ENCODE measurements around the gene KCNIP4. TPM values are rescaled to one million over a fixed set of nuclear protein-coding genes. Genes with fewer than 3 reads are reported as not detected.
"Not testable (repeated sequence)": the region's sequence is repeated elsewhere in the genome, so short reads cannot be mapped to it uniquely, and the experiment has no call there.

Gene KCNIP4
- total RNA-seq, 1 donor from 2014 or later: 1.7 TPM

- no peak for DNase-seq (ENCODE audit: low spot score)
Observed at GRCh38 chr4:21366312-21366711, 582.3 kb downstream of the KCNIP4 start.

GRCh38 chr4:21363701-21364100, 584.9 kb downstream of the KCNIP4 start:
- DNase-seq (ENCODE audit: low spot score): no peak

- not testable (repeated sequence) for DNase-seq (ENCODE audit: low spot score)
Observed at GRCh38 chr4:21352354-21352753, 596.2 kb downstream of the KCNIP4 start.

GRCh38 chr4:21347142-21347541, 601.4 kb downstream of the KCNIP4 start:
- DNase-seq (ENCODE audit: low spot score): no peak

GRCh38 chr4:21327976-21328700, 620.4 kb downstream of the KCNIP4 start:
- no peak for DNase-seq (ENCODE audit: low spot score)

- DNase-seq (ENCODE audit: low spot score): no peak
Observed at GRCh38 chr4:21320034-21320433, 628.5 kb downstream of the KCNIP4 start.

GRCh38 chr4:21307709-21308108, 640.9 kb downstream of the KCNIP4 start:
- DNase-seq (ENCODE audit: low spot score): no peak

- no peak for DNase-seq (ENCODE audit: low spot score)
Observed at GRCh38 chr4:21304540-21304887, 644.1 kb downstream of the KCNIP4 start.

GRCh38 chr4:21290562-21290961, 658.0 kb downstream of the KCNIP4 start:
- DNase-seq (ENCODE audit: low spot score): no peak

GRCh38 chr4:21276046-21276445, 672.5 kb downstream of the KCNIP4 start:
- no peak for DNase-seq (ENCODE audit: low spot score)

GRCh38 chr4:21271439-21272052, 677.0 kb downstream of the KCNIP4 start:
- DNase-seq (ENCODE audit: low spot score): no peak

GRCh38 chr4:21248331-21248730, 700.2 kb downstream of the KCNIP4 start:
- DNase-seq (ENCODE audit: low spot score): no peak

- DNase-seq (ENCODE audit: low spot score): no peak
Observed at GRCh38 chr4:21242163-21242562, 706.4 kb downstream of the KCNIP4 start.

- DNase-seq (ENCODE audit: low spot score): no peak
Observed at GRCh38 chr4:21226637-21227538, 721.7 kb downstream of the KCNIP4 start.

- DNase-seq (ENCODE audit: low spot score): no peak
Observed at GRCh38 chr4:21211846-21212245, 736.7 kb downstream of the KCNIP4 start.

GRCh38 chr4:21209860-21210259, 738.7 kb downstream of the KCNIP4 start:
- no peak for DNase-seq (ENCODE audit: low spot score)

GRCh38 chr4:21205821-21206531, 742.6 kb downstream of the KCNIP4 start:
- no peak for DNase-seq (ENCODE audit: low spot score)

- no peak for DNase-seq (ENCODE audit: low spot score)
Observed at GRCh38 chr4:21203416-21203815, 745.2 kb downstream of the KCNIP4 start.

- no peak for DNase-seq (ENCODE audit: low spot score)
Observed at GRCh38 chr4:21202959-21203358, 745.6 kb downstream of the KCNIP4 start.

- no peak for DNase-seq (ENCODE audit: low spot score)
Observed at GRCh38 chr4:21198683-21199082, 749.9 kb downstream of the KCNIP4 start.

GRCh38 chr4:21195682-21196081, 752.9 kb downstream of the KCNIP4 start:
- DNase-seq (ENCODE audit: low spot score): no peak

- no peak for DNase-seq (ENCODE audit: low spot score)
Observed at GRCh38 chr4:21192367-21192766, 756.2 kb downstream of the KCNIP4 start.
